Measurements from ENCODE around the gene USP54. TPM values are rescaled to one million over a fixed set of nuclear protein-coding genes. Genes with fewer than 3 reads are reported as not detected.

Gene USP54
- total and polyA plus RNA-seq, 2 of the 13 experiments (the other 11 are each of a cell fraction or from before 2014, with no cell fraction given) = 18.1 to 25.0 TPM

GRCh38 chr10:73529089-73529832, 61.9 kb downstream of the USP54 start (continued):
- no peak for TF ChIP-seq KDM4B (CRISPR knock-in tag; IDR thresholded peaks at IDR 0.05)
- TF ChIP-seq HMGXB3 (CRISPR knock-in tag; IDR thresholded peaks at IDR 0.05; ENCODE audit: borderline replicate concordance) = no peak
- TF ChIP-seq ZNF883 (CRISPR knock-in tag; IDR thresholded peaks at IDR 0.05; ENCODE audit: not compliant biosample characterization) = no peak
- TF ChIP-seq CEBPG (CRISPR knock-in tag; IDR thresholded peaks at IDR 0.05) = peak; percentile 38
- TF ChIP-seq ZGPAT (CRISPR knock-in tag; IDR thresholded peaks at IDR 0.05) = 0 out of 2 replicates have a peak, but pooled peaks have one; percentile 21
- TF ChIP-seq MAX (IDR thresholded peaks at IDR 0.05) = 0 out of 2 replicates have a peak, but pooled peaks have one; percentile 18
- TF ChIP-seq STAG1 (CRISPR knock-in tag; IDR thresholded peaks at IDR 0.05) = peak; percentile 97
- no peak for TF ChIP-seq FOXA1 (IDR thresholded peaks at IDR 0.05)
- no peak for TF ChIP-seq FOXA1 (CRISPR knock-in tag; IDR thresholded peaks at IDR 0.05)
- no peak for TF ChIP-seq HIVEP1 (CRISPR knock-in tag; IDR thresholded peaks at IDR 0.05)
- TF ChIP-seq RARA (CRISPR knock-in tag; IDR thresholded peaks at IDR 0.05) = no peak
- no peak for TF ChIP-seq ZFP90 (CRISPR knock-in tag; IDR thresholded peaks at IDR 0.05; ENCODE audit: borderline replicate concordance)
- TF ChIP-seq SALL1 (CRISPR knock-in tag; IDR thresholded peaks at IDR 0.05) = 0 out of 2 replicates have a peak, but pooled peaks have one; percentile 23
- 0 out of 2 replicates have a peak, but pooled peaks have one; percentile 52 for TF ChIP-seq ZNF556 (CRISPR knock-in tag; IDR thresholded peaks at IDR 0.05; ENCODE audit: borderline replicate concordance)
- TF ChIP-seq HNRNPK (IDR thresholded peaks at IDR 0.05; ENCODE audit: low read depth, low read length, poor library complexity, severe bottlenecking) = peak; percentile 41
- TF ChIP-seq, protein P1, sequence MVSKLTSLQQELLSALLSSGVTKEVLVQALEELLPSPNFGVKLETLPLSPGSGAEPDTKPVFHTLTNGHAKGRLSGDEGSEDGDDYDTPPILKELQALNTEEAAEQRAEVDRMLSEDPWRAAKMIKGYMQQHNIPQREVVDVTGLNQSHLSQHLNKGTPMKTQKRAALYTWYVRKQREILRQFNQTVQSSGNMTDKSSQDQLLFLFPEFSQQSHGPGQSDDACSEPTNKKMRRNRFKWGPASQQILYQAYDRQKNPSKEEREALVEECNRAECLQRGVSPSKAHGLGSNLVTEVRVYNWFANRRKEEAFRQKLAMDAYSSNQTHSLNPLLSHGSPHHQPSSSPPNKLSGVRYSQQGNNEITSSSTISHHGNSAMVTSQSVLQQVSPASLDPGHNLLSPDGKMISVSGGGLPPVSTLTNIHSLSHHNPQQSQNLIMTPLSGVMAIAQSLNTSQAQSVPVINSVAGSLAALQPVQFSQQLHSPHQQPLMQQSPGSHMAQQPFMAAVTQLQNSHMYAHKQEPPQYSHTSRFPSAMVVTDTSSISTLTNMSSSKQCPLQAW (CRISPR knock-in tag; IDR thresholded peaks at IDR 0.05) = peak; percentile 57; the same call in 1 of the 2 replicates
- TF ChIP-seq MTA3 (CRISPR knock-in tag; IDR thresholded peaks at IDR 0.05) = no peak
- TF ChIP-seq ZNF329 (CRISPR knock-in tag; IDR thresholded peaks at IDR 0.05; ENCODE audit: low read depth) = peak; percentile 99
- no peak for TF ChIP-seq MEIS2 (CRISPR knock-in tag; IDR thresholded peaks at IDR 0.05)
- no peak for TF ChIP-seq SMYD3 (CRISPR knock-in tag; IDR thresholded peaks at IDR 0.05)
- TF ChIP-seq NAIF1 (CRISPR knock-in tag; IDR thresholded peaks at IDR 0.05; ENCODE audit: borderline replicate concordance) = no peak
- TF ChIP-seq ZNF326 (CRISPR knock-in tag; IDR thresholded peaks at IDR 0.05; ENCODE audit: borderline replicate concordance) = no peak
- no peak for TF ChIP-seq ZNF768 (CRISPR knock-in tag; IDR thresholded peaks at IDR 0.05)
- no peak for TF ChIP-seq WIZ (CRISPR knock-in tag; IDR thresholded peaks at IDR 0.05)
